ENCODE results near the gene DHCR24.

DHCR24 gene

GRCh38 chr1:54859700-54860391, 27.1 kb downstream of the DHCR24 start:
- TF ChIP-seq ZNF654 (tag by site-specific recombination; IDR thresholded peaks at IDR 0.05; ENCODE audit: low read depth): no peak
- TF ChIP-seq ZNF791 (tag by site-specific recombination; IDR thresholded peaks at IDR 0.05): no peak
- TF ChIP-seq ZBTB7A (tag by site-specific recombination; IDR thresholded peaks at IDR 0.05; ENCODE audit: low read depth): no peak
- TF ChIP-seq ZNF544 (tag by site-specific recombination; IDR thresholded peaks at IDR 0.05): no peak
- TF ChIP-seq ZSCAN18 (tag by site-specific recombination; IDR thresholded peaks at IDR 0.05): no peak
- TF ChIP-seq ZNF398 (tag by site-specific recombination; IDR thresholded peaks at IDR 0.05): no peak
- POLR2A ChIA-PET: no interaction called here
- Histone ChIP-seq H3K36me3 (ENCODE audit: control insufficient read depth in 2 of 2, insufficient read depth in 1 of 2, low read length in 2 of 2) (peaks cover 43 to 74% of the 10 kb centered on the region in 2 experiments), H3K4me3 (ENCODE audit: low read depth, low read length) (no peak overlapping the region), H3K27ac (ENCODE audit: extremely low read depth, low read depth, low read length) (no peak overlapping the region), H3K4me1 (ENCODE audit: control insufficient read depth, insufficient read depth, low read length) (no peaks in the 10 kb centered on the region), H3K9me3 (ENCODE audit: control insufficient read depth, insufficient read depth, low read depth, low read length) (no peaks in the 10 kb centered on the region)
- CTCF ChIA-PET: no interaction called here

- Histone ChIP-seq H3K36me3 (ENCODE audit: control insufficient read depth in 2 of 2, insufficient read depth in 1 of 2, low read length in 2 of 2) (peaks cover 31 to 77% of the 10 kb centered on the region in 2 experiments), H3K27ac (ENCODE audit: extremely low read depth, low read depth, low read length) (no peak overlapping the region)
- CTCF ChIA-PET: interaction anchor here (0.7 to 0.9 kb wide), 2 partner anchors 16 to 23 kb away, joined by 3 read pairs; no protein-coding TSS in a partner anchor
These were observed 29.0 kb downstream of the DHCR24 start for GRCh38 chr1:54857746-54858561.

More at GRCh38 chr1:54857746-54858561, 29.0 kb downstream of the DHCR24 start:
- POLR2A ChIA-PET: no interaction called here
- no peak overlapping the region for H3K4me3 ChIP-seq (ENCODE audit: low read depth, low read length)
- TF ChIP-seq ZNF664 (tag by site-specific recombination; IDR thresholded peaks at IDR 0.05) (no peak), PRDM10 (tag by site-specific recombination; IDR thresholded peaks at IDR 0.05) (peak; percentile 16; the same call in 1 of the 2 replicates)
- H3K4me1 ChIP-seq (ENCODE audit: control insufficient read depth, insufficient read depth, low read length): no peaks in the 10 kb centered on the region
- H3K9me3 ChIP-seq (ENCODE audit: control insufficient read depth, insufficient read depth, low read depth, low read length): no peaks in the 10 kb centered on the region

All from HEK293 (cell line).